Stimulated activated CD8-positive, alpha-beta memory T cell treated with anti-CD3 and anti-CD28 coated beads, Interleukin-12 subunit alpha, Interleukin-12 subunit beta, amount 100 ng/mL, for 24 hours (primary cell): ENCODE measurements around the gene MAPK8IP2.

ENCODE experiments used
- DNase-seq: peaks from one replicate; pipeline ENCODE4 v3.0.0-alpha.2; 2020; ENCODE audit errors: extremely low read depth

MAPK8IP2 gene

GRCh38 chr22:50600538-50600937, at the start of gene MAPK8IP2:
TSS of gene MAPK8IP2 (plus strand) at chr22:50600793. CDS start at chr22:50600819, 26 bp downstream.
- no peak for DNase-seq

GRCh38 chr22:50551160-50551752, 49.3 kb upstream of the MAPK8IP2 start:
- DNase-seq = no peak

- DNase-seq = no peak
Measured at GRCh38 chr22:50553310-50553709, 47.3 kb upstream of the MAPK8IP2 start.

GRCh38 chr22:50556703-50557102, 43.9 kb upstream of the MAPK8IP2 start:
- no peak for DNase-seq

DNA sequence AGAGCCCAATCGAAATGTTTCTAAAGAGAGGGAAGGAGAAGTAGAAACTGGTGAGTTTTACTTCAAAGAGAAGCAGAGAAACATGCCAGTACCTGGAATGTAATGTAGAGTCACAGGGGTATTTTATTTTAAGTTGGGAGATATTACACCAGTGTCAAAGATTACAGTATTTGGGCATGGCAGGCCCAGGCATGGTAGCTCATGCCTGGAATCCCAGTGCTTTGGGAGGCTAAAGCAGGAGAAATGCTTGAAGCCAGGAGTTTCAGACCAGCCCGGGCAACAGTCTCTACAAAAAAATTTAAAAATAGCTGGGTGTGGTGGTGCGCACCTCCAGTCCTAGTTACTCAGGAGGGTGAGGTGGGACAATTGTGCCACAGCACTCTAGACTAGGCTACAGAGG, 40.6 kb upstream of the MAPK8IP2 start:
- no peak for DNase-seq

GRCh38 chr22:50561401-50562358, 38.9 kb upstream of the MAPK8IP2 start:
- DNase-seq = no peak

GRCh38 chr22:50562523-50563412, 37.8 kb upstream of the MAPK8IP2 start, which contains the start of gene SYCE3:
TSS of gene SYCE3 (minus strand) at chr22:50562919. CDS start at chr22:50556405, 6,514 bp downstream.
- DNase-seq = peak; percentile 85

DNA sequence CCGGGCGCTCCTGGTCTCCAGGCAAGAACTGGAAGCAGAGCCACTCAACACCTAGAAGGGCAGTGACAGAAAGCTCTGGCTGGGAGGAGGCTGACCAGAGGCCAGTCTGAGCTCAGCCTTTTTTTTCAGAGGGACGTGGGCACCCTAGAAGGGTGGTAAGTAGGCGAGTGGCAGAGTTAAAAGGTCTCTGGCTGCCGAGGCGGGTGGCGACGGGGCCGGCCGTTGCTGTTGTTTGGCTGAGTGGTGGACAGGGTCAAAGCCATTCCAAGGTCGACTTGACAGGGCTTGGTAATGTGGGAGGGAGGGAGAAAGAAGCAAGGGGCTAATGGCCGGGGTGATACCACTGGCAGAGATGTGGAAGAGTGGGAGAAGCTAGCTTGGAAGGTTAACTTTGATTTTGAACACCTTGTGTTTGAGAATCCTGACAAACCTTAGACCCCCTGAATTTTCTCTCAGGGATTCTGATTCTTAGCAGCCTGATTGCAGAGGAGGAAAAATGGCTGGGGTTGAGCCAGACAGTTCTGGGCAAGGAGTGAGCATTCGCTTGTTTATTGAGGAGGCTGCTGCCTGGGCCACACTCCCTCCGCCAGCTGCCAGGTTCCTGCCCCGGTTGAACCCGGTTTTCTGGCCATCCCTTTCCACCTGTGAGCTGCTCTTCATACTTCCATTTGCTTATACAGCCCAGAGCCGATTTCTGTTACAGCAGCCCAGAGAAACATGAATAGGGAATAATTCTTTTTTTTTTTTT, 37.0 kb upstream of the MAPK8IP2 start:
- no peak for DNase-seq

DNA sequence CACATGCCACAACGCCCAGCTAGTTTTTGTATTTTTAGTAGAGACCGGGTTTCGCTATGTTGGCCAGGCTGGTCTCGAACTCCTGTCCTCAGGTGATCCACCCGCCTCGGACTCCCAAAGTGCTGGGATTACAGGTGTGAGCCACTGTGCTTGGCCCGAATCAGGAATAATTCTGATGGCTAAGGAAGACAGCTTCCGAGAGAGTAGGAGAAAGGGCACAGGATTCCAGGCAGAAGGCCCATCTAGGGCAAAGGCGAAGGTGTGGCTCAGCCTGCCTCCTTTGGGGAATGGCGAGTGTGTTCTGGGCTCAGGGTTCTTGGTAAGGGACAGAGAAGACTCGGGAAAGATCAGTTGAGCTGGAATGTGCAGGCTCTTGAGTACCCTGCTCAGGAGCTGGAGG, 36.3 kb upstream of the MAPK8IP2 start:
- DNase-seq = no peak

- no peak for DNase-seq
Measured at GRCh38 chr22:50567721-50568252, 32.8 kb upstream of the MAPK8IP2 start.

GRCh38 chr22:50568626-50569025, 32.0 kb upstream of the MAPK8IP2 start:
- no peak for DNase-seq

DNA sequence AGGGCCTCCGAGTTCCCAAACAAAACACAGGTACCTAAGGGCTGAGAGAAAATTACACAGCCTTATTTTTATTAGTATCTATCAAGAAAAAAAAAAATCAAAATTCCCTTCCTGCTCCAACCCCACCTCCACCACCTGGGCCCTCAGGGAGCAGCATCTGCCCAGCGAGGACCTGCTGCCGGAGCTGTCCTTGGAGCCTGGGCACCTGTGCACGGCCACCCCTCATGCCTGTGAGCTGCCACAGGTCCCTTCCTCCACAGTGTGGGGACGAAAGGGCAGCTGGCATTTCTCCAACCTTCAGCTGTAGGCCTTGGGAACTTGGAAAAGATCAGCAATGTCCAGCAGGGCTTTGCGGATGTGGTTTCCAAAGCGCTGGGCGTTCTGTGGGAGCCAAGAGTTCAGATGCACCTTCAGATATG, 31.5 kb upstream of the MAPK8IP2 start:
- no peak for DNase-seq

DNA sequence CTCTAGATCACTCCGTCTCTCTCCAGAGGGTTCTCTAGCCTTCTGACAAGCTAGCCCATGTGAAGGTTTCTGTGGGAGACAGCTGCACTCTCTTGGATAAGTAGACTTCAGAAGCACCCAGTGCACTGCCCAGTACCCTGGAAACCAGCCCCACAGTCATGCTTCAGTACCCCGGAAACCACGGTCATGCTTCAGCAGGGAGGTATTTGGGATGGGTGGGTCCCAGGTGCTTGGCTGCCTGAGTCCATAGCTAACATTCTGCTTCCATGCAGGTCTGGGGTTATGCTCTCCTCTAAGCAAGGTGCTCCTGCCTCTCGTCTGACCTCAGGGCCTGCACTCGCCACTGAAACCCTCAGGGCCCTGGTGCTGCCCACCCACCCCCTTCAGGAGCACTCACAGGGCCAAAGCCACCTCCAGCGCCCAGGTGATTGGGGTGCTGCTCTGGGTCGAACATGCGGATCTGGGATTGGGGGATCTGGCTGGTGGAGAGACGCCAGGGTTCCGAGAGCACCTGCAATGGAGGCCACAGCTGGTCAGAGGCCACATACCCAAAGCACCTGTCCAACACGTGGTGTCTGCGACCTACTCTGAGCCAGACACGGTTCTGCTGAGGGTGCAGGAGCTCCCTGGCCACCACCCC, 30.6 kb upstream of the MAPK8IP2 start:
- no peak for DNase-seq

DNA sequence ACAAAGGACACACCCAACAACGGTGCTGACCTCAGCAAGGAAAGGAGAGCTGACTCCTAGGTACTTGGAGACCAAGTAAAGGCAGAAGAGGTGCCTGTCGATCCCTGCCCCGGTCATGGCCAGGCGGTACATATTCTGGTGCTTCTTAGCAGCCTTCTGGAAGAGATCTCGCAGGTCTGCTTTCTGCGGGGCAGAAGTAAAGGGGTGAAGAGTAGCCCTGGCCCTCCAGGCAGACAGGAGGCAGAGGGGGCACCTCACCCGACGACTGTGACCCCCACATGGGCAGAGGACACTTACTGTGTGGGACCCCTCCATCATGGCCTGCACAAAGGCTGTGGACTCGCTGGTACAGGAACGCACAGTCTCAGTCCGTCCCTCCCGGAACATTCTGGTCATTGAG, 29.7 kb upstream of the MAPK8IP2 start:
- DNase-seq = no peak

DNA sequence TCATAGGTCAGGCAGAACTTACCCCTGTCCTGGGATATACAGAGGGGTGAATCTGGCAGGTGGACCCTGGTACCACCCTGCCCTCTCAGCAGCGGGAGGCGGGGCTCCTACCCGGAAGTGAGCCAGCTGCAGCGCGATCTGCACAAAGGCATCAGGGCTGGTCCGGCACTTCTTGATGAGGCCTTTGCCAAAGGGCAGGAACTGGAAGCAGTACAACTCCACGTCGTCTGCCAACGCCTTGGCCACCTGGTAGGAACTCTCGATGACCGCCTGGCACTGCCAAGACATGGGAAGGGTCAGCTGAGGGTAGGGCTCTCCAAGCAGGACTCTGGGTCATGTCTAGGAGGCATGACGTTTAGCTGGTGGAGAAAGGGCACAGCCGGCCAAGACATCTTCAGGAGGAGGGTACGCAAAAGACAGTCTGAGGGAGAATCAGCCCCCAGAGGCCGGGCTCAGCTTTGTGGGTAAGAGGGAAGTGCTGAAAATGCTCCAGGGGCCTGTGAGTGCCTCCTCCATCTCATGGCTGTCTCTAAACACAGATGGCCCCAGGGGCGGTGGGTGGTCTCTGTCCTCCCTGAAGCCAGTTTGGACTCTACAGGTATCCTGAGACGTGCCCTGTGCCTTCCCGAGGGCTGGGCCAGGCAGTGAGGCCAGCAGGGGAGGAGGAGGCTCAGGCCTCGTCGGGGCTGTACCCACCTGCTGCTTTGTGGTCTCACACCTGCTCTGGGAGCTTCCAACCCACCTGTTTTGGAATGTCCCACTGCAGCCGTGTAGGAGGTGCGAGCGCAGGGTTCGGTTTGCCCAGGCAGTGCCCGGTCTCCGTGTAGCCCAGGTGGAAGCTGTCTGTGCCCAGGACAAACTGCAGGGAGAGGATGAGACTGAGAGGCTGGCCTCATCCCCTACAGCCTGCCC, 29.1 kb upstream of the MAPK8IP2 start:
- DNase-seq = no peak

DNA sequence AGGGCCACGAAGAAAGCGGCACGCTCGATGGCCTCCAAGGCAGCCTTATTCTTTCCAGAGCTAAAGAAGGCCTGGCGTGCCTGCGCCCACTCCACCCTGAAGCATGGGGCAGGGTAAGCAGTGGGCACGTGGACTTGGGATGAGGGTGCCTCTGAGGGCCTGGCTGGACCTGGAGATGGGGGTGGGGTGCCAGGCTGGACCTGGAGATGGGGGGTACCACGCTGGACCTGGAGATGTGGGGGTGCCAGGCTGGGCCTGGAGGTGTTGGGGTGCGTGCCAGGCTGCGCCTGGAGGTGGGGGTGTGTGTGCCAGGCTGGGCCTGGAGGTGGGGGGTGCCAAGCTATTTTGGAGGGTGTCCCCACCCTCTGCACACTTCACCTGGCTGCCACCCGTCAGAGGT, 27.6 kb upstream of the MAPK8IP2 start:
- no peak for DNase-seq

- DNase-seq = no peak
Measured at GRCh38 chr22:50573491-50574382, 26.9 kb upstream of the MAPK8IP2 start.

GRCh38 chr22:50574383-50574755, 26.2 kb upstream of the MAPK8IP2 start:
- no peak for DNase-seq
